HCT116 (cell line): ENCODE measurements around the gene PDE6H.

ENCODE experiments used
- CEBPB ChIP-seq: IDR thresholded peaks from 2 replicates; pipeline ENCODE4 v1.6.1; 2012; ENCODE audit warnings: low read depth
- EZH2 ChIP-seq: fragments of 200-600 bp; sonication (generic); IDR thresholded peaks from 2 replicates; pipeline ENCODE4 v1.6.1; 2017; ENCODE audit warnings: antibody characterized with exemption, mixed run types
- POLR2A ChIP-seq: IDR thresholded peaks from 2 replicates; pipeline ENCODE4 v1.7.0; 2011; ENCODE audit warnings: borderline replicate concordance; ENCODE audit not compliant: insufficient read depth, insufficient read length; ENCODE audit errors: extremely low read depth
- RAD21 ChIP-seq: IDR thresholded peaks from 2 replicates; pipeline ENCODE4 v1.6.1; 2012; ENCODE audit warnings: low read depth, mild to moderate bottlenecking
- TCF7L2 ChIP-seq: IDR thresholded peaks from 2 replicates; pipeline ENCODE4 v1.7.0; 2011; ENCODE audit warnings: borderline replicate concordance, inconsistent platforms; ENCODE audit not compliant: insufficient read depth, insufficient read length; ENCODE audit errors: extremely low read depth
- TF ChIP-seq, protein P1 (sequence below), 3 experiments: fragments of 200-600 bp in 1 of 3; sonication (generic) in 1 of 3; IDR thresholded peaks in 2 of 3; conservative IDR thresholded peaks in 1 of 3; 2 replicates each; pipeline ENCODE4 v1.5.1; 2012 to 2017; ENCODE audit warnings: low read depth in 2 of 3, low read length in 2 of 3, antibody characterized with exemption in 1 of 3, borderline replicate concordance in 1 of 3, control low read depth in 1 of 3, mild to moderate bottlenecking in 1 of 3, mixed read lengths in 1 of 3, mixed run types in 1 of 3, moderate library complexity in 1 of 3; ENCODE audit not compliant: insufficient read depth in 1 of 3

DNA sequence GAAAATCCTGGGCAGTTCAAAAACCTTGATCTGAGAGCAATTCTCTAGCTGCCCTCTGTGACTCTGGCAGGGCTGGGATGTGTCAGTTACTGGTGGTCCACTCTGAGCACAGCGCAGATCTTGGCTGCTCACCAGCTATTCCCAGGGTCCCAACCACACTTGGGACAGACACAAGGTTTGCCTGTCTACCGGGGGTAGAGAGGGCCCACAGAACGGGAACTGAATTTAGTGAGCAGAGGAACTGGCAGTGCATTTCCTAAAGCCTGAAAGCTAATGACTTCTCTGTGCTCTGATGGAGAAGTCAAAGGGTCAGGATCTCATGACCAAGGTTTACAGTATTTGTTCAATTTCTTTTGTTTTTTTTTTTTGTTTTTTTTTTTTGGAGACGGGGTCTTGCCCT is 2.6 kb downstream of the PDE6H start:
- no peak for TF ChIP-seq EZH2
- TF ChIP-seq, protein P1, sequence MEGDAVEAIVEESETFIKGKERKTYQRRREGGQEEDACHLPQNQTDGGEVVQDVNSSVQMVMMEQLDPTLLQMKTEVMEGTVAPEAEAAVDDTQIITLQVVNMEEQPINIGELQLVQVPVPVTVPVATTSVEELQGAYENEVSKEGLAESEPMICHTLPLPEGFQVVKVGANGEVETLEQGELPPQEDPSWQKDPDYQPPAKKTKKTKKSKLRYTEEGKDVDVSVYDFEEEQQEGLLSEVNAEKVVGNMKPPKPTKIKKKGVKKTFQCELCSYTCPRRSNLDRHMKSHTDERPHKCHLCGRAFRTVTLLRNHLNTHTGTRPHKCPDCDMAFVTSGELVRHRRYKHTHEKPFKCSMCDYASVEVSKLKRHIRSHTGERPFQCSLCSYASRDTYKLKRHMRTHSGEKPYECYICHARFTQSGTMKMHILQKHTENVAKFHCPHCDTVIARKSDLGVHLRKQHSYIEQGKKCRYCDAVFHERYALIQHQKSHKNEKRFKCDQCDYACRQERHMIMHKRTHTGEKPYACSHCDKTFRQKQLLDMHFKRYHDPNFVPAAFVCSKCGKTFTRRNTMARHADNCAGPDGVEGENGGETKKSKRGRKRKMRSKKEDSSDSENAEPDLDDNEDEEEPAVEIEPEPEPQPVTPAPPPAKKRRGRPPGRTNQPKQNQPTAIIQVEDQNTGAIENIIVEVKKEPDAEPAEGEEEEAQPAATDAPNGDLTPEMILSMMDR (IDR thresholded peaks at IDR 0.05 in 2 of 3, conservative IDR thresholded peaks at IDR 0.05 in 1 of 3; ENCODE audit: borderline replicate concordance in 1 of 3, insufficient read depth in 1 of 3, low read depth in 2 of 3, low read length in 2 of 3), result no peak
- TF ChIP-seq RAD21, result no peak
- no peak for TF ChIP-seq TCF7L2
- no peak for TF ChIP-seq CEBPB
- no peak for TF ChIP-seq POLR2A
